ENCODE data around the gene UGT1A8. TPM values are rescaled to one million over a fixed set of nuclear protein-coding genes. Genes with fewer than 3 reads are reported as not detected.
"Not testable (repeated sequence)": the region's sequence is repeated elsewhere in the genome, so short reads cannot be mapped to it uniquely, and the experiment has no call there.

The UGT1A8 gene
- total and polyA plus RNA-seq, 3 experiments from 2014 or later, result not detected

GRCh38 chr2:233646033-233646432 is 28.6 kb downstream of the UGT1A8 start:
- H3K4me3 Mint-ChIP-seq; POLR2A ChIA-PET; H3K27ac Mint-ChIP-seq; H3K27me3 ChIP-seq (ENCODE audit: insufficient read depth, low read length, poor library complexity, severe bottlenecking); CTCF ChIA-PET; H3K36me3 ChIP-seq (ENCODE audit: insufficient read depth, low read length); H3K27ac ChIP-seq (ENCODE audit: low read depth, low read length); DNase-seq; H3K9me3 ChIP-seq (ENCODE audit: low read length); H3K4me3 ChIP-seq (ENCODE audit: low read length); H3K4me1 Mint-ChIP-seq; H3K4me1 ChIP-seq (ENCODE audit: insufficient read depth, low read length): not testable (repeated sequence)
- Mint-ChIP-seq H3K27me3 (peaks cover 12 to 52% of the 10 kb centered on the region in 2 donors), H3K9me3 (peaks cover 6 to 31% (median 21%) of the 10 kb centered on the region in 5 donors), H3K36me3 (peaks cover 0 to 18% (median 3%) of the 10 kb centered on the region in 3 donors)

DNA sequence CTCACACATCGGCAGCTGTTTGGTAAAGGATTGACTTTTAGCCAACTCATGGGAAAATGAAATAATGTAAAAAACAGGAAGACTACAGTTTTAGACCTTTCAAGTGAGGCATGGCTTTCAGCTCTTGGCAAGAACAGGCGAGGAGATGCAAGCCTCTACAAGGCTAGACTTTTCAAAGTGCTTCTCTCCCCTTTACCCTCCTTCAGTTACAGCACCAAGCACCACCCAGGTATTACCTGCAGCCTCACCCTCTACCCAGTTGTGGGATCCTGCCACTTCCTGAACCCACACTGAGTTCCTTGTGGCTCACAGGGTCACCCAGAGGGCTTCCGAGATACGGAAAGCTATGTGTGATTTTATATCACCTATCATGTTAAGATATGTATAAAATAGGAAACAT is 33.5 kb downstream of the UGT1A8 start:
- Histone ChIP-seq H3K4me1 (ENCODE audit: insufficient read depth, low read length) (no peaks in the 10 kb centered on the region), H3K27ac (ENCODE audit: low read depth, low read length) (no peak overlapping the region), H3K36me3 (ENCODE audit: insufficient read depth, low read length) (no peaks in the 10 kb centered on the region), H3K27me3 (ENCODE audit: insufficient read depth, low read length, poor library complexity, severe bottlenecking) (no peaks in the 10 kb centered on the region), H3K4me3 (ENCODE audit: low read length) (no peak overlapping the region), H3K9me3 (ENCODE audit: low read length) (no peaks in the 10 kb centered on the region)
- Mint-ChIP-seq H3K27ac (no peak overlapping the region), H3K27me3 (peaks cover 15 to 57% of the 10 kb centered on the region in 2 donors), H3K9me3 (peaks cover 6 to 13% (median 10%) of the 10 kb centered on the region in 5 donors), H3K36me3 (peaks cover 0 to 7% (median 3%) of the 10 kb centered on the region in 3 donors), H3K4me3 (no peak overlapping the region), H3K4me1 (peaks cover 0 to 11% (median 0%) of the 10 kb centered on the region in 3 donors)
- CTCF ChIA-PET, result no interaction called here
- no peak for DNase-seq
- POLR2A ChIA-PET, result no interaction called here

- H3K4me3 ChIP-seq (ENCODE audit: low read length), result no peak overlapping the region
- no peaks in the 10 kb centered on the region for H3K36me3 ChIP-seq (ENCODE audit: insufficient read depth, low read length)
- H3K27ac ChIP-seq (ENCODE audit: low read depth, low read length), result no peak overlapping the region
- ChIA-PET POLR2A (no interaction called here), CTCF (no interaction called here)
- H3K27me3 Mint-ChIP-seq, result peaks cover 15 to 55% of the 10 kb centered on the region in 2 donors
- no peaks in the 10 kb centered on the region for H3K4me1 ChIP-seq (ENCODE audit: insufficient read depth, low read length)
- H3K27ac Mint-ChIP-seq, result no peak overlapping the region
- H3K4me3 Mint-ChIP-seq, result no peak overlapping the region
- peaks cover 0 to 6% (median under 1%) of the 10 kb centered on the region in 3 donors for H3K36me3 Mint-ChIP-seq
- no peaks in the 10 kb centered on the region for H3K9me3 ChIP-seq (ENCODE audit: low read length)
- peaks cover 4 to 11% (median 9%) of the 10 kb centered on the region in 5 donors for H3K9me3 Mint-ChIP-seq
- peaks cover 0 to 14% (median 0%) of the 10 kb centered on the region in 3 donors for H3K4me1 Mint-ChIP-seq
- no peak for DNase-seq
- H3K27me3 ChIP-seq (ENCODE audit: insufficient read depth, low read length, poor library complexity, severe bottlenecking), result no peaks in the 10 kb centered on the region
These were observed 34.0 kb downstream of the UGT1A8 start for GRCh38 chr2:233651430-233651829.

GRCh38 chr2:233654501-233654900 is 37.1 kb downstream of the UGT1A8 start:
- H3K4me3 Mint-ChIP-seq, result no peak overlapping the region
- Histone ChIP-seq H3K4me1 (ENCODE audit: insufficient read depth, low read length) (no peaks in the 10 kb centered on the region), H3K4me3 (ENCODE audit: low read length) (no peak overlapping the region), H3K36me3 (ENCODE audit: insufficient read depth, low read length) (no peaks in the 10 kb centered on the region), H3K27me3 (ENCODE audit: insufficient read depth, low read length, poor library complexity, severe bottlenecking) (no peaks in the 10 kb centered on the region), H3K27ac (ENCODE audit: low read depth, low read length) (no peak overlapping the region), H3K9me3 (ENCODE audit: low read length) (no peaks in the 10 kb centered on the region)
- POLR2A ChIA-PET, result no interaction called here
- H3K9me3 Mint-ChIP-seq, result no peaks in the 10 kb centered on the region
- no peak for DNase-seq
- H3K36me3 Mint-ChIP-seq, result no peaks in the 10 kb centered on the region
- CTCF ChIA-PET, result no interaction called here
- H3K4me1 Mint-ChIP-seq, result peaks cover 0 to 16% (median 0%) of the 10 kb centered on the region in 3 donors
- H3K27me3 Mint-ChIP-seq, result peaks cover 13 to 45% of the 10 kb centered on the region in 2 donors
- H3K27ac Mint-ChIP-seq, result no peak overlapping the region

GRCh38 chr2:233655043-233655442 is 37.6 kb downstream of the UGT1A8 start:
- Histone ChIP-seq H3K4me3 (ENCODE audit: low read length) (no peak overlapping the region), H3K27me3 (ENCODE audit: insufficient read depth, low read length, poor library complexity, severe bottlenecking) (no peaks in the 10 kb centered on the region), H3K9me3 (ENCODE audit: low read length) (no peaks in the 10 kb centered on the region), H3K36me3 (ENCODE audit: insufficient read depth, low read length) (no peaks in the 10 kb centered on the region), H3K4me1 (ENCODE audit: insufficient read depth, low read length) (no peaks in the 10 kb centered on the region), H3K27ac (ENCODE audit: low read depth, low read length) (no peak overlapping the region)
- Mint-ChIP-seq H3K27me3 (peaks cover 14 to 47% of the 10 kb centered on the region in 2 donors), H3K27ac (no peak overlapping the region), H3K9me3 (no peaks in the 10 kb centered on the region), H3K4me1 (peaks cover 0 to 16% (median 0%) of the 10 kb centered on the region in 3 donors), H3K4me3 (peak overlapping the region in 1 of 7 donors; percentile 18), H3K36me3 (no peaks in the 10 kb centered on the region)
- CTCF ChIA-PET, result no interaction called here
- DNase-seq, result no peak
- POLR2A ChIA-PET, result no interaction called here

GRCh38 chr2:233655943-233656342 is 38.5 kb downstream of the UGT1A8 start:
- CTCF ChIA-PET; H3K4me1 ChIP-seq (ENCODE audit: insufficient read depth, low read length); H3K9me3 Mint-ChIP-seq; DNase-seq; H3K27ac Mint-ChIP-seq; H3K36me3 ChIP-seq (ENCODE audit: insufficient read depth, low read length); H3K27ac ChIP-seq (ENCODE audit: low read depth, low read length); H3K4me3 ChIP-seq (ENCODE audit: low read length); H3K36me3 Mint-ChIP-seq; POLR2A ChIA-PET; H3K27me3 ChIP-seq (ENCODE audit: insufficient read depth, low read length, poor library complexity, severe bottlenecking); H3K4me3 Mint-ChIP-seq; H3K9me3 ChIP-seq (ENCODE audit: low read length): not testable (repeated sequence)
- Mint-ChIP-seq H3K27me3 (peaks cover 14 to 46% of the 10 kb centered on the region in 2 donors), H3K4me1 (peaks cover 0 to 16% (median 0%) of the 10 kb centered on the region in 3 donors)

DNA sequence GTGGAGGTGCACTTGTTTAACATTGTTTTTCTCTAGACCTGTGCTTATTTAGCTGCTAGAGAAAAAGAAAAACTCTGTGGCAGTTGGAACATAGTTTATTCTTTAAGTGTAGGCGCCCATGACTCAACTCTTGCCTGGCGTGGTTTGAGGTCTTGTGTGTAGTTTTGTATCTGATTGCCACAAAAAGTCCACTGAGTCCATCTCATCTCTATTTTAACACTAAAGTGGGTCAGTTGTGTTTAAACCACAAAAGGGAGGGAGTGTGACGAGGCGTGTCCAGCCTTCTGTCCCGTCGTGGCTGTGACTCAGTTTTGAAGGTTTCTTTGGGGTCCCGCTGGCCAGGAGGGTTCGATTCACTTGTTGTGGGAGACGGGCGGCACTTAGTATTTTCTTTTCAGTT is 39.0 kb downstream of the UGT1A8 start:
- H3K36me3 ChIP-seq (ENCODE audit: insufficient read depth, low read length), result no peaks in the 10 kb centered on the region
- H3K27me3 ChIP-seq (ENCODE audit: insufficient read depth, low read length, poor library complexity, severe bottlenecking), result no peaks in the 10 kb centered on the region
- peaks cover 0 to 16% (median 0%) of the 10 kb centered on the region in 3 donors for H3K4me1 Mint-ChIP-seq
- H3K4me1 ChIP-seq (ENCODE audit: insufficient read depth, low read length), result no peaks in the 10 kb centered on the region
- no peak overlapping the region for H3K27ac Mint-ChIP-seq
- POLR2A ChIA-PET, result no interaction called here
- H3K27me3 Mint-ChIP-seq, result peaks cover 14 to 49% of the 10 kb centered on the region in 2 donors
- H3K4me3 ChIP-seq (ENCODE audit: low read length), result no peak overlapping the region
- no peaks in the 10 kb centered on the region for H3K9me3 ChIP-seq (ENCODE audit: low read length)
- H3K4me3 Mint-ChIP-seq, result no peak overlapping the region
- H3K27ac ChIP-seq (ENCODE audit: low read depth, low read length), result no peak overlapping the region
- DNase-seq, result no peak
- no peaks in the 10 kb centered on the region for H3K36me3 Mint-ChIP-seq
- H3K9me3 Mint-ChIP-seq, result no peaks in the 10 kb centered on the region
- CTCF ChIA-PET, result no interaction called here

DNA sequence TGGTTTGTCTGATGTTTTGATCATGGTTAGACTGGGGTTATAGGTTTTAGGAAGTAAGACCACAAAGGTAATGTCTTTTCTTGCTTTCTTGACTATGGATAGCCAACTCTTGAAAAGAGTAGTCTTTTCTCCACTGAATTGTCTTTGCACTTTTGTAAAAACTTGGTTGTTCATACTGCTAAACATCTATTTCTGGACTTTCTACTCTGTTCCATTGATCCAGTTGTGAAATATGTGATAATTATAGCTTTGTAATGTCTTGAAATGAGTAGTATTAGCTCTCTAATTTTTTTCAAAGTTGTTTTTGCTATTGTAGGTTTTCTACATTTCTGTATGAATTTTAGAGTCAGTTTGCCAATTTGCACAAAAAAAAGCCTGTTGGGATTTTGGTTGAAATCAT is 41.2 kb downstream of the UGT1A8 start:
- no peaks in the 10 kb centered on the region for H3K36me3 ChIP-seq (ENCODE audit: insufficient read depth, low read length)
- Mint-ChIP-seq H3K4me1 (peaks cover 0 to 16% (median 0%) of the 10 kb centered on the region in 3 donors), H3K27ac (no peak overlapping the region), H3K9me3 (no peaks in the 10 kb centered on the region), H3K27me3 (peaks cover 14 to 48% of the 10 kb centered on the region in 2 donors), H3K36me3 (no peaks in the 10 kb centered on the region), H3K4me3 (no peak overlapping the region)
- ChIA-PET CTCF (no interaction called here), POLR2A (no interaction called here)
- H3K4me3 ChIP-seq (ENCODE audit: low read length), result no peak overlapping the region
- no peak for DNase-seq
- no peaks in the 10 kb centered on the region for H3K4me1 ChIP-seq (ENCODE audit: insufficient read depth, low read length)
- no peak overlapping the region for H3K27ac ChIP-seq (ENCODE audit: low read depth, low read length)
- H3K27me3 ChIP-seq (ENCODE audit: insufficient read depth, low read length, poor library complexity, severe bottlenecking), result no peaks in the 10 kb centered on the region
- no peaks in the 10 kb centered on the region for H3K9me3 ChIP-seq (ENCODE audit: low read length)

GRCh38 chr2:233663911-233664310 is 46.5 kb downstream of the UGT1A8 start:
- peaks cover 0 to 16% (median 4%) of the 10 kb centered on the region in 5 donors for H3K9me3 Mint-ChIP-seq
- ChIA-PET CTCF (no interaction called here), POLR2A (no interaction called here)

More at GRCh38 chr2:233663911-233664310, 46.5 kb downstream of the UGT1A8 start:
- H3K4me1 ChIP-seq (ENCODE audit: insufficient read depth, low read length), result no peaks in the 10 kb centered on the region
- no peaks in the 10 kb centered on the region for H3K27me3 ChIP-seq (ENCODE audit: insufficient read depth, low read length, poor library complexity, severe bottlenecking)
- no peak overlapping the region for H3K4me3 ChIP-seq (ENCODE audit: low read length)
- Mint-ChIP-seq H3K27me3 (peaks cover 20 to 62% of the 10 kb centered on the region in 2 donors), H3K36me3 (no peaks in the 10 kb centered on the region), H3K4me1 (no peaks in the 10 kb centered on the region), H3K4me3 (no peak overlapping the region), H3K27ac (no peak overlapping the region)
- H3K36me3 ChIP-seq (ENCODE audit: insufficient read depth, low read length), result no peaks in the 10 kb centered on the region
- no peaks in the 10 kb centered on the region for H3K9me3 ChIP-seq (ENCODE audit: low read length)
- H3K27ac ChIP-seq (ENCODE audit: low read depth, low read length), result no peak overlapping the region
- DNase-seq, result no peak
